Measurements from ENCODE around the gene KIAA0232. TPM values are rescaled to one million over a fixed set of nuclear protein-coding genes. Genes with fewer than 3 reads are reported as not detected.
"Not testable (repeated sequence)": the region's sequence is repeated elsewhere in the genome, so short reads cannot be mapped to it uniquely, and the experiment has no call there.

The KIAA0232 gene
- total RNA-seq, 1 donor from 2014 or later: 28.1 TPM

DNA sequence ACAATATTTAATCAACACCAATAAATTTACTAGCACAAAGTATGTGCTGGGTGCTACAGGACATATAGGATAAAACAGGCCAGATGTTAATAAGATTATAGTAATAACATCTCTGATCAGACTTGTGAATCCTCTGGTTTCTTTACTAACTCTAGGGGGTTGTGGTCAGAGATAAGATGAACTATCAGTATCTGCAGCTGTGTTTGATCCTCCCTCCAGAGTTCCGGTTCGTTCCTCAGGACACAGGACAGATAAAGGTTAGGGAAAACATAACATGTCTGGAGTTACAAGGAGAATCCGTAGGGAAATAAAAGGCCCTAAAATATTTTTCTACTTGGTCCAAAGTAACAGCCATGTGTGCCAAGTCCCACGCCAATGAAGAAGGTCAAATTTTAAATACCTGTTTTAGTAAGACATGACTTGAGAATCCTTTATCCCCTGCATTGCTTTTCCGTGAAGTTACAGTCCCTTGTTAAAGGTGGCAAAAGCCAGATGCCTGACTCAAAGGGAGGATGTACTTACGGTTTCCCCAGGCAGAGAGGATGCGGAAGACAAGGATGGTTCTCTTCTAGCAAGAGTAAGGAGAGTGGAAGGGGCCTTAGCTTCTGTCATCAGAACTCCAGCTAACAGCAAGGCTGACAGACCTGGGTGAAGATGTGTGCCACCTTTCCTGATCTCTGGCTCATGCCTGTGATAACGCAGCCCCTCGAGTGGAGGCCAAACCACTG, 44.4 kb downstream of the KIAA0232 start:
- Histone ChIP-seq H3K36me3 (peaks cover 60% of the 10 kb centered on the region), H3K4me1 (no peaks in the 10 kb centered on the region), H3K27me3 (ENCODE audit: low read depth) (no peaks in the 10 kb centered on the region), H3K27ac (no peak overlapping the region), H3K9me3 (no peaks in the 10 kb centered on the region), H3K4me3 (no peak overlapping the region)
- ATAC-seq (no peak), DNase-seq (no peak)
- intact Hi-C loops (cut with DNase I): no loop called here
- TF ChIP-seq, protein P1, sequence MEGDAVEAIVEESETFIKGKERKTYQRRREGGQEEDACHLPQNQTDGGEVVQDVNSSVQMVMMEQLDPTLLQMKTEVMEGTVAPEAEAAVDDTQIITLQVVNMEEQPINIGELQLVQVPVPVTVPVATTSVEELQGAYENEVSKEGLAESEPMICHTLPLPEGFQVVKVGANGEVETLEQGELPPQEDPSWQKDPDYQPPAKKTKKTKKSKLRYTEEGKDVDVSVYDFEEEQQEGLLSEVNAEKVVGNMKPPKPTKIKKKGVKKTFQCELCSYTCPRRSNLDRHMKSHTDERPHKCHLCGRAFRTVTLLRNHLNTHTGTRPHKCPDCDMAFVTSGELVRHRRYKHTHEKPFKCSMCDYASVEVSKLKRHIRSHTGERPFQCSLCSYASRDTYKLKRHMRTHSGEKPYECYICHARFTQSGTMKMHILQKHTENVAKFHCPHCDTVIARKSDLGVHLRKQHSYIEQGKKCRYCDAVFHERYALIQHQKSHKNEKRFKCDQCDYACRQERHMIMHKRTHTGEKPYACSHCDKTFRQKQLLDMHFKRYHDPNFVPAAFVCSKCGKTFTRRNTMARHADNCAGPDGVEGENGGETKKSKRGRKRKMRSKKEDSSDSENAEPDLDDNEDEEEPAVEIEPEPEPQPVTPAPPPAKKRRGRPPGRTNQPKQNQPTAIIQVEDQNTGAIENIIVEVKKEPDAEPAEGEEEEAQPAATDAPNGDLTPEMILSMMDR (IDR thresholded peaks at IDR 0.05): no peak

DNA sequence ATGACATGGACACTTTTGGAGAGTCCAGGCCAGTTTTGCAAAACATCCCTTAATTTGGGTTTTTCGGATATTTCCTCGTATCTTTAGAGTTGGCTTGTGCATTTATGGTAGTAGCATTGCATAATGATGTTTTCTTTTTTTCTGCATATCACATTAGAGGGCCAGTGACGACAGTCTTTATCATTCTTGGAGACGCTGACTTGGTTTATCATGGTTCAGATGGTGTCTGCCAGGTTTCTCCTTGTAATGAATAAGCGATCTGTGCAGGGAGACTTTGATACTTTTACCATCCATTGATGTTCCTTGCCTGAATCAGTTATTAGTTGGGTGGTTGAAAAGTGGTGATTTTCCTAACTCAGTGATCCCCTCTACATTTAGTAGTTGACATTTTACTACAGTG, 46.6 kb downstream of the KIAA0232 start:
- TF ChIP-seq, protein P1 (IDR thresholded peaks at IDR 0.05): no peak
- Histone ChIP-seq H3K36me3 (peaks cover 68% of the 10 kb centered on the region), H3K9me3 (no peaks in the 10 kb centered on the region), H3K4me1 (no peaks in the 10 kb centered on the region), H3K27ac (no peak overlapping the region), H3K4me3 (no peak overlapping the region), H3K27me3 (ENCODE audit: low read depth) (no peaks in the 10 kb centered on the region)
- intact Hi-C loops (cut with DNase I): no loop called here
- DNase-seq (no peak), ATAC-seq (no peak)

DNA sequence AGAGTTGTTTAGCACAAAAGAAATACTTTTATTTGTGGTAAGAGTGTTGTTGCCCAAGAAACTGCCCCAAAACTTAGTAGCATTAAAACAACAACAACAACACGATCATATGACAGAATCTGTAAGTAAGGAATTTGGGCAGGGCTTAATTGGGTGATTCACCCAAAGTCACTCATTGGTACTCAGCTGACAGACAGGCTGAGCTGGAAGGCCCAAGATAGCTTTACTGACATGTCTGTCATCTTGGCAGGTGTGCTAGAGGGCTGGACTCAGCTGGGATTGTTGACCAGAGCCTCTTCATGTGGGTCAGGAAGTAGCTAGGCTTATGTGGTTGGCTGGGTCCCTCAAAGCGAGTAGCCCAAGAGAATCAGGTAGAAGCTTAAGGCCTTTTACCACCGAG, 52.3 kb downstream of the KIAA0232 start:
- TF ChIP-seq, protein P1 (IDR thresholded peaks at IDR 0.05): no peak
- DNase-seq (no peak), ATAC-seq (no peak)
- Histone ChIP-seq H3K27me3 (ENCODE audit: low read depth) (no peaks in the 10 kb centered on the region), H3K4me3 (no peak overlapping the region), H3K4me1 (peaks cover 7% of the 10 kb centered on the region), H3K27ac (no peak overlapping the region), H3K9me3 (no peaks in the 10 kb centered on the region), H3K36me3 (peaks cover 29% of the 10 kb centered on the region)
- intact Hi-C loops (cut with DNase I): no loop called here

DNA sequence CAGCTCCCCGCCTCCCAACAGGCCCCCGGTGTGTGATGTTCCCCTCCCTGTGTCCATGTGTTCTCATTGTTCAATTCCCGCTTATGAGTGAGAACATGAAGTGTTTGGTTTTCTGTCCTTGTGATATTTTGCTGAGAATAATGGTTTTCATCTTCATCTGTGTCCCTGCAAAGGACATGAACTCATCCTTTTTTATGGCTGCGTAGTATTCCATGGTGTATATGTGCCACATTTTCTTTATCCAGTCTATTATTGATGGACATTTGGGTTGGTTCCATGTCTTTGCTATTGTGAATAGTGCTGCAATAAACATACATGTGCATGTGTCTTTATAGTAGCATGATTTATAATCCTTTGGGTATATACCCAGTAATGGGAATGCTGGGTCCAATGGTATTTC, 53.1 kb downstream of the KIAA0232 start:
- H3K4me3 ChIP-seq; H3K9me3 ChIP-seq; ATAC-seq; H3K27ac ChIP-seq; intact Hi-C loops (cut with DNase I); DNase-seq; H3K27me3 ChIP-seq (ENCODE audit: low read depth): not testable (repeated sequence)
- H3K4me1 ChIP-seq: peaks cover 14% of the 10 kb centered on the region
- peaks cover 21% of the 10 kb centered on the region for H3K36me3 ChIP-seq

DNA sequence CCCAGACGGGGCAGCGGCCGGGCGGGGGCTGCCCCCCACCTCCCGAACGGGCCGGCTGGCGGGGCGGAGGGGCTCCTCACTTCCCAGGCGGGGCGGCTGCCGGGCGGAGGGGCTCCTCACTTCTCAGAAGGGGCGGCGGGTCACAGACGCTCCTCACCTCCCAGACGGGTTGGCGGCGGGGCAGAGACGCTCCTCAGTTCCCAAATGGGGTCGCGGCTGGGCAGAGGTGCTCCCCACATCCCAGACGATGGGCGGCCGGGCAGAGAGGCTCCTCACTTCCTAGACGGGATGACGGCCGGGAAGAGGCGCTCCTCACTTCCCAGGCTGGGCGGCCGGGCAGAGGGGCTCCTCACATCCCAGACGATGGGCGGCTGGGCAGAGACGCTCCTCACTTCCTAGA, 54.6 kb downstream of the KIAA0232 start:
- H3K36me3 ChIP-seq; DNase-seq; H3K27me3 ChIP-seq (ENCODE audit: low read depth); ATAC-seq; H3K9me3 ChIP-seq; intact Hi-C loops (cut with DNase I); H3K4me3 ChIP-seq; H3K27ac ChIP-seq: not testable (repeated sequence)
- H3K4me1 ChIP-seq: peaks cover 17% of the 10 kb centered on the region

DNA sequence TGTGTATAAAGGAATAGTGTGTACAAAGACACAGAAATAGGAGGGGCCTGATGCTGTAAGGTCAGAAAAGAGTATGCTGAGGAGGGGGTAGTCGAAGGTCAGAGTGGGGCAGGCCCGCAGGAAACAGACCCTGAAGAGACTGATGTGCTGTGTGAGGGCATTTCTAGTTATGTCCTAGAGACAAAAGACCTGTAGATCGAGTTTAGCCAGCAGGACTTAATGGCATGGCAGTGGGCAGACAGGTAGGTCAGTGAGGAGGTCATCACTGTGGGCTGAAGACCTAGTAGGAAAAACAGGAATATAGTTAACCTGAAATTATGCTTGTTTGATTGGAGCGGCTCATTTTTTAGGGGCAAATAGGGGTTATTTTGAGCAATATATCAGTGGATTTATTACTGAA, 57.1 kb downstream of the KIAA0232 start:
- Histone ChIP-seq H3K27ac (no peak overlapping the region), H3K27me3 (ENCODE audit: low read depth) (no peaks in the 10 kb centered on the region), H3K36me3 (peaks cover 17% of the 10 kb centered on the region), H3K9me3 (no peaks in the 10 kb centered on the region), H3K4me1 (peaks cover 17% of the 10 kb centered on the region), H3K4me3 (no peak overlapping the region)
- intact Hi-C loops (cut with DNase I): no loop called here
- ATAC-seq (no peak), DNase-seq (no peak)
- TF ChIP-seq, protein P1 (IDR thresholded peaks at IDR 0.05): no peak
